ENCODE data around the gene CELSR1.
"Not testable (repeated sequence)": the region's sequence is repeated elsewhere in the genome, so short reads cannot be mapped to it uniquely, and the experiment has no call there.

CELSR1 gene

GRCh38 chr22:46511151-46512038 is 26.0 kb downstream of the CELSR1 start:
- no peak for FAIRE-seq

- FAIRE-seq = no peak
These were observed 27.9 kb downstream of the CELSR1 start for GRCh38 chr22:46509416-46510089.

- no peak for FAIRE-seq
These were observed 28.9 kb downstream of the CELSR1 start for GRCh38 chr22:46508491-46508999.

- no peak for FAIRE-seq
These were observed 29.7 kb downstream of the CELSR1 start for GRCh38 chr22:46507451-46508425.

GRCh38 chr22:46504584-46504983 is 32.8 kb downstream of the CELSR1 start:
- no peak for FAIRE-seq

- FAIRE-seq = no peak
These were observed 34.8 kb downstream of the CELSR1 start for GRCh38 chr22:46502440-46503175.

- no peak for FAIRE-seq
These were observed 35.7 kb downstream of the CELSR1 start for GRCh38 chr22:46501701-46502100.

- not testable (repeated sequence) for FAIRE-seq
These were observed 36.2 kb downstream of the CELSR1 start for GRCh38 chr22:46501265-46501664.

GRCh38 chr22:46500201-46500600 is 37.2 kb downstream of the CELSR1 start:
- no peak for FAIRE-seq

GRCh38 chr22:46499805-46500189 is 37.6 kb downstream of the CELSR1 start:
- no peak for FAIRE-seq

GRCh38 chr22:46491946-46492345 is 45.5 kb downstream of the CELSR1 start:
- FAIRE-seq = no peak

- FAIRE-seq = no peak
These were observed 46.9 kb downstream of the CELSR1 start for GRCh38 chr22:46490538-46490937.

GRCh38 chr22:46486996-46487717 is 50.3 kb downstream of the CELSR1 start:
- FAIRE-seq = no peak

GRCh38 chr22:46484861-46485595 is 52.4 kb downstream of the CELSR1 start:
- FAIRE-seq = no peak

GRCh38 chr22:46484156-46484860 is 53.1 kb downstream of the CELSR1 start:
- FAIRE-seq = no peak

GRCh38 chr22:46483353-46483752 is 54.1 kb downstream of the CELSR1 start:
- FAIRE-seq = no peak

GRCh38 chr22:46482056-46482675 is 55.3 kb downstream of the CELSR1 start:
- no peak for FAIRE-seq

GRCh38 chr22:46481386-46481785 is 56.0 kb downstream of the CELSR1 start:
- no peak for FAIRE-seq

- no peak for FAIRE-seq
These were observed 57.0 kb downstream of the CELSR1 start for GRCh38 chr22:46480396-46480795.

Measured in colon (tissue), 2 donors.